Measurements from ENCODE around the gene WAS. TPM values are rescaled to one million over a fixed set of nuclear protein-coding genes. Genes with fewer than 3 reads are reported as not detected.

The WAS gene
- polyA plus RNA-seq, 1 experiment, result 0.12 TPM

DNA sequence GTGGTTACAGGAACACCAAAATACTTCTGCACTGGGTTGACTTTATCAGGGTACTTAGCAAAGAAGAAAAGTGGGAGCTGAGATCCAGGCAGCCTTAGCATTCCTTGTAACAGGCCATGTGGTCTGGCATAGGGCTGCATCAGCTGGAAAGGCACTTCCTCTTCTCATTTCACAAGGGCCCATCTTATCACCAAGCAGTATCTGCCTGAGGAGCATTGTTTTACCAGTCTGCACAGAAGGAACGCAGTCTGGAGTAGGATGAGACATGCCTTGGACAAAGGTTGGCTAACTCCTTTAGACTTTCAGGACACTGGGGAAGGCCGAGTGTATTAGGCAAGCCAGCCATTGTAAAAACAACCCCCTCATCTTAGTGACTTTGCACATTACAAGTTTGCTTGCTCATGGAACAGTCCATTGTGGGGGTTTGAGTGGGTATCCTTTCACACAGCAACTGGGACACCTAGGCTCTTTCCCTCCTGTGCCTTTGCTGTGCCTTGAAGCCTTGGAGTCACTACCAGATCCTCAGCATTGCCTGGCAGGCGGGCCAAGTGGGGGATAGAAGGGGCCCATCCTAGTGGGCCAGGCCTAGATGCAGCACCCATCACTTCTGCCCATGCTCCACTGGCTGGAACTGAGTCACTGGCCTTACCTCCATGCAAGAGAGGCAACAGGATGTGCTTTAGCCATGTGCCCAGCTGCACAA, 17.5 kb downstream of the WAS start:
- CTCF ChIA-PET, result no interaction called here
- H3K27me3 ChIP-seq (ENCODE audit: control insufficient read depth, insufficient read depth, low read length), result no peaks in the 10 kb centered on the region
- no peak for DNase-seq (ENCODE audit: low read depth)
- no peak overlapping the region for H3K4me3 ChIP-seq (ENCODE audit: low read depth, low read length)
- POLR2A ChIA-PET, result no interaction called here
- TF ChIP-seq, protein P1, sequence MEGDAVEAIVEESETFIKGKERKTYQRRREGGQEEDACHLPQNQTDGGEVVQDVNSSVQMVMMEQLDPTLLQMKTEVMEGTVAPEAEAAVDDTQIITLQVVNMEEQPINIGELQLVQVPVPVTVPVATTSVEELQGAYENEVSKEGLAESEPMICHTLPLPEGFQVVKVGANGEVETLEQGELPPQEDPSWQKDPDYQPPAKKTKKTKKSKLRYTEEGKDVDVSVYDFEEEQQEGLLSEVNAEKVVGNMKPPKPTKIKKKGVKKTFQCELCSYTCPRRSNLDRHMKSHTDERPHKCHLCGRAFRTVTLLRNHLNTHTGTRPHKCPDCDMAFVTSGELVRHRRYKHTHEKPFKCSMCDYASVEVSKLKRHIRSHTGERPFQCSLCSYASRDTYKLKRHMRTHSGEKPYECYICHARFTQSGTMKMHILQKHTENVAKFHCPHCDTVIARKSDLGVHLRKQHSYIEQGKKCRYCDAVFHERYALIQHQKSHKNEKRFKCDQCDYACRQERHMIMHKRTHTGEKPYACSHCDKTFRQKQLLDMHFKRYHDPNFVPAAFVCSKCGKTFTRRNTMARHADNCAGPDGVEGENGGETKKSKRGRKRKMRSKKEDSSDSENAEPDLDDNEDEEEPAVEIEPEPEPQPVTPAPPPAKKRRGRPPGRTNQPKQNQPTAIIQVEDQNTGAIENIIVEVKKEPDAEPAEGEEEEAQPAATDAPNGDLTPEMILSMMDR (IDR thresholded peaks at IDR 0.05; ENCODE audit: insufficient read depth, low read depth, low read length), result no peak
- peaks cover 2% of the 10 kb centered on the region; the same call in 1 of the 2 replicates for H3K36me3 ChIP-seq (ENCODE audit: control insufficient read depth, insufficient read depth, low read length)

DNA sequence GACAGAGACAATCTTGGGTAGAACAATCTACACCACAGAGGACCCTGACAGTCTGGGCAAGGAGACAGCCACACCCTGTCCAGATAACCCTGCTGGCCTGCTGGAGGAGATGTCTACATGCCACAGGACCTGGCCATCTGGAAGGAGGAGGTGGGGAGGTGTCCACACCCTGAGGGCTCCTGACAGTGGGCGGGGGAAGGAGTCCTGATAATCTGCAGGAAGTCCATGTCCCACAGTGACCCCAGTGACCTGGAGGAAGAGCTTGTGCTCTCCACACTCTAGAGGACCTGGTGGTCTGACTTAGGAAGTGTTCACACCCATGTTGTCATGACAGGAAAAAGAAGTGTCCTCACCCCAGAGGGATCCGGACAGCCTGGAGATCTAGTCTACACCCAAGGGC, 18.4 kb downstream of the WAS start:
- DNase-seq (ENCODE audit: low read depth), result no peak
- POLR2A ChIA-PET, result no interaction called here

DNA sequence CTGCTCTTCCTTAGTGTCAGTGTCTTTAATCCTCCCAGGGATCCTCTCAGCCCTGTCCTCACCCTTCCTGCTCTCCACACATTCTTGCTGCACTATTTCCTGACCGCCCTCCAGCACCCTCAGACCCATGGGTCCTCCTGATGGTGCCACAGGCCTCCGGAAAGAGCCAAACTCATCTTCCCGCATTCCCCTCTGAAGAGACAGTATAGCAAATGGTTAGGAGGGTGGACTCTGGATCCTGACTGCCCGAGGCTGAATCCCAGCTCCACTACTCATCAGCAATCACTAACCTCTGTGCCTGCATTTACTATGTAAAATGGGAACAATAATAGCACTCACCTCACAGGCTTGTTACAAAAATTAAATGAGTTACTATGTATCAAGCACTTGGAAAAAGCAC, 19.1 kb downstream of the WAS start:
- ChIA-PET POLR2A (no interaction called here), CTCF (no interaction called here)
- no peaks in the 10 kb centered on the region for H3K27me3 ChIP-seq (ENCODE audit: control insufficient read depth, insufficient read depth, low read length)
- TF ChIP-seq, protein P1 (IDR thresholded peaks at IDR 0.05; ENCODE audit: insufficient read depth, low read depth, low read length), result no peak
- no peak for DNase-seq (ENCODE audit: low read depth)
- H3K36me3 ChIP-seq (ENCODE audit: control insufficient read depth, insufficient read depth, low read length), result peaks cover 2% of the 10 kb centered on the region; the same call in 1 of the 2 replicates
- H3K4me3 ChIP-seq (ENCODE audit: low read depth, low read length), result no peak overlapping the region

More for the DNA sequence above, 18.4 kb downstream of the WAS start:
- Histone ChIP-seq H3K4me3 (ENCODE audit: low read depth, low read length) (no peak overlapping the region), H3K27me3 (ENCODE audit: control insufficient read depth, insufficient read depth, low read length) (no peaks in the 10 kb centered on the region), H3K36me3 (ENCODE audit: control insufficient read depth, insufficient read depth, low read length) (peaks cover 2% of the 10 kb centered on the region; the same call in 1 of the 2 replicates)
- CTCF ChIA-PET, result no interaction called here
- TF ChIP-seq, protein P1 (IDR thresholded peaks at IDR 0.05; ENCODE audit: insufficient read depth, low read depth, low read length), result no peak

DNA sequence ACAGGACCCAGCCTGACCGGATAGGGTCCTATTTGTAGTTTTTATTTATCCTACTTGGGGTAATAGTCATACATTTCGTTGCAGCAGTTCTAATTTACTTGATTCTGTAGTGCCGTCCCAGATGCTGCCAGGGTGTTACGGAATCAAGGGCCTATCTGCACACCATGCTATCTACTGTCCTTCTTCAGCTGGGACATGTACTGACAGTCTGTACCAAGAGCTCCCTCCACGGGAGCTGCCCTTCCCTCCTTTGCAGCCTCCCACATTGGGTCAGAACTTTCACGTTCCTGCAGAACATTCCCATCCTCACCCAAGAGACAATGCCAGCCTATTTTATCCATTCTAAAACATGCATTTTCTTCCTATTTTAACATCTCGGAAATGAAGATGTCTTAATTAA, 19.6 kb downstream of the WAS start:
- TF ChIP-seq, protein P1 (IDR thresholded peaks at IDR 0.05; ENCODE audit: insufficient read depth, low read depth, low read length), result no peak
- peaks cover 2% of the 10 kb centered on the region; the same call in 1 of the 2 replicates for H3K36me3 ChIP-seq (ENCODE audit: control insufficient read depth, insufficient read depth, low read length)

DNA sequence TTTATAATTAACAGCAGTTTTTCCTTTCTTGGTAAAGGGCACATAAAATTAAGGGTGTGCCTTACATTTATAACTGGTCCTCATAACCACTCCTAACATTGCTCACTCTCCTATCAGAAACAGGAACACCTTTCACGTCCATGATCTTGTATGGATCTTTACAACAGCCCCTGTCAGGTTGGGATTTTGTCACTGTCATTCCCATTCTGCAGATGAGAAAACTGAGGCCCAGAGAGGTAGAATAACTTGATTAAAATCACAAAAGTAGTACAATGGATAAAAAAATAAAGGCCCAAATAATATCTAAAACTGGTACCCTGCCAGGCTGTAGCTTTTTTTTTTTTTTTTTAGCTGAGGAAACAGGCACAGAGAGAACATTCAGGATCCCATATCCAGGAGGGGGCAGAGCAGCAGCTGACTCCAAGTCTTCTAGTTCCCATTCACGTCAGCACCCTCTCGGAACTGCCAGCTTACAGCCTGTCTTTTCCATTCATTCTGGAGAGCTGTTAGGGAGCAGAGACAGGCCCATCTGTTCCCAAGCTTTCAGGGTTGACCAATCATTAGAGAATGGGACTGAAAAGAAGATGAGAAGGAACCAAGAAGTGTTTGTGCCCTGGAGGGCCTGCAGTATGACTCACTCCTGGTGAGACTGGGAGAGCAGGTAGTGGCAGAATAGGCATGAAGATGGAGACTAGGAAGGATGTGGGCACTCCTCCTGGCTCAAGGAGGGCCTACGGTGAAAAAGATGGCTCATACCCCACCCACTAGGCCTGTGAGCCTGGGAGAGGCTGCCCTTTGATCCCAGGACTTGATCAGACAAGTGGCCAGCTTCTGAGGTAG, 20.3 kb downstream of the WAS start:
- Histone ChIP-seq H3K4me3 (ENCODE audit: low read depth, low read length) (no peak overlapping the region), H3K36me3 (ENCODE audit: control insufficient read depth, insufficient read depth, low read length) (peaks cover 2% of the 10 kb centered on the region; the same call in 1 of the 2 replicates), H3K27me3 (ENCODE audit: control insufficient read depth, insufficient read depth, low read length) (no peaks in the 10 kb centered on the region)
- POLR2A ChIA-PET, result interaction anchor here (0.7 kb wide), 1 partner anchor 81 kb away, joined by 11 read pairs; no protein-coding TSS in a partner anchor
- TF ChIP-seq, protein P1 (IDR thresholded peaks at IDR 0.05; ENCODE audit: insufficient read depth, low read depth, low read length), result 0 out of 2 replicates have a peak, but pooled peaks have one; percentile 5
- DNase-seq (ENCODE audit: low read depth), result peak; percentile 11
- CTCF ChIA-PET, result interaction anchor here (0.9 kb wide), 1 partner anchor 32 kb away, joined by 3 read pairs; no protein-coding TSS in a partner anchor

More for the DNA sequence above, 19.6 kb downstream of the WAS start:
- H3K4me3 ChIP-seq (ENCODE audit: low read depth, low read length), result no peak overlapping the region
- no peak for DNase-seq (ENCODE audit: low read depth)
- no peaks in the 10 kb centered on the region for H3K27me3 ChIP-seq (ENCODE audit: control insufficient read depth, insufficient read depth, low read length)
- POLR2A ChIA-PET, result no interaction called here
- CTCF ChIA-PET, result no interaction called here

Measured in BJ (cell line).